GM21360 (cell line): ENCODE measurements around the gene C2orf72.
A peak's percentile ranks its signal among the peaks of the same experiment; 100 is the strongest.

Experiments used
- ATAC-seq: cut with Tn5 transposase; IDR thresholded peaks from one replicate; pipeline ENCODE4 v1.9.1; 2021; ENCODE audit warnings: mild to moderate bottlenecking, moderate library complexity; ENCODE audit not compliant: unreplicated experiment

Gene C2orf72

DNA sequence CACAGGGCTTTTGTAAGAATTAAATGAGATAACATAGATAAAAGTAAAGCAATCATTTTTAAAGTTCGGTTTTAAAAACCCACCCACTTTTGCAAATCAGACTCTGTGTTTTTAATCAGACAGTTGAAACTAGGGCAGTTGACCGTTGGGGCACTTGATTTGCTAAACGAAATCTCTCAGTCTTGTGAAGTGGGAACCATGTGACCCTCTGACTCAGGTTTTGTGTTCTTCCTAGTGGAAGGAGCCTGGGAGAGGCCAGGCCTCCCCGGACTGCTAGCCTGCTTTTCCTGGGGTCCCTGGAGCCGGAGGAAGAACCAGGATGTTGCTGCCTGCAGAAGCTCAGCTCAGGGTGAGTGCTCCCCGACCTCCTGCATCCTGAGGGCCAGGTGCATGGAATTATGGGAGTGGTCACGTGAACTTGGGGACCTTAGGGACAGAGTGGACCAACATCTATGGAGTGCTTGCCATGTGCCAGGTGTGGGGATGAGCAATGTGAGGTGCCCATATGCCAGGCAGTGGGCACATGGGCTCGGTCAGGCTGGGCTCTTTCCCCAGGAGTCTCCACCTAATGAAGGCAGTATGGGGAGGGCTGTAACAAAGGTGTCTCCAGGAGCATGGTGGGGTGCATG, 3.9 kb downstream of the C2orf72 start:
- ATAC-seq: no peak

DNA sequence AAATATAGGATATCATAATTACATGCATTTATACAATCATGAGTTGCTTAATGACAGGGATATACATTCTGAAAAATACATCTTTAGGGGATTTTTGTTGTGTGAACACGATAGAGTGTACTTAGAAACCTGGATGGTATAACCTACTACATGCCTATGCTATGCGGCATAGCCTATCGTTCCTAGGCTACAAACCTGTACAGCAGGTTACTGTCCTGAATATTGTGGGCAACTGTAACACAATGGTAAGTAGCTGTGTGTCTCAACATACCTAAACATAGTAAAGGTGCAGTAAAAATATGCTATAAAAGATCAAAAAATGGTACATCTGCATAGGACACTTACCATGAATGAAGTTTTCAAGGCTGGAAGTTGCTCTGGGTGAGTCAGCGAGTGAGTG, 6.5 kb downstream of the C2orf72 start:
- ATAC-seq: no peak

DNA sequence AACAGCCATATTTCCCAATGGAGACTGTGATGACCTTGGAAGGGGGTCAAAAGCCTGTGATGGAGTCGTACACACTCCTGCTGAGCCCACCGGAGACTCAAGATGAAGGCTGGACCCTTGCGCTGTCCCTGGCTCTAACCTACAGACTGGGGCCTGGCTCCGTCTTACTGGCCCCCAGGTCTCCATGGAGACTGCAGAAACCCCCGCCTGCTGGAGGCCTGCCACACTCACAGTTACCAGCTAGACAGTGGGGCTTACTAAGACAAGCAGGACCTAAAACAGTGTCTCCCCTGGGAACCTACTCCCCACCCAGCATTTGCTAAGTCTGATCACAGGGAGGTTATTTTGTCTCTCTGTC, 9.6 kb downstream of the C2orf72 start:
- ATAC-seq: no peak

DNA sequence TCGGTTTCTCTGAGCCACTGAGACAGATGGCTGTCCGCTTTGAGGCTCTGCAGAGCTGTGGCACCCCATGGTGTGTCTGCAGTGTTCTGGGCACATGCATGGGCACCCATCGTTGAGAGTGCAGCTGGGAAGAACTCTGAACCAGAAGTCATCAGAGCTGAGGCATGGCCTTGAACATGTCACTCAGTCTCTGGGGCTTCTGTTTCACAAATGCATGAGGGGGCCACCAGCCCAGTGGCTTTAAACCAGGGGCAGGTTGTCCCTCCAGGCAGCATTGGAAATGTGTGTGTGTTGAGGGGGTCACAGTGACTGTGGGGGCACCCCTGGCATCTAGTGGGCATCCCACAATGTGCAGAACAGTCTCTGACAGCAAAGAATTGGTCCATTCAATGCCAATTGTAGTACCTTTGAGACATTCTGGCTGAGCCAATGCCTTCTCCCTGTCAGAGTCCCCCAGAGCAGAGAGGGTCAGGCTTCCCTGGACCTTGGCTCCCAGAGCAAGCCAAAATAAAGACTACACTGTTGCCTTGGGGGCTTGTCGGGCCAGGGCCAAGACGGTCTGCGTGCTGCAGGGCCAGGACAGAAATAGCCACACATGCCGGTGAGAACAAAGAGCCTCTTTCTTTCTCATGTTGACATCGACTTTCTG, 10.1 kb downstream of the C2orf72 start:
- no peak for ATAC-seq

DNA sequence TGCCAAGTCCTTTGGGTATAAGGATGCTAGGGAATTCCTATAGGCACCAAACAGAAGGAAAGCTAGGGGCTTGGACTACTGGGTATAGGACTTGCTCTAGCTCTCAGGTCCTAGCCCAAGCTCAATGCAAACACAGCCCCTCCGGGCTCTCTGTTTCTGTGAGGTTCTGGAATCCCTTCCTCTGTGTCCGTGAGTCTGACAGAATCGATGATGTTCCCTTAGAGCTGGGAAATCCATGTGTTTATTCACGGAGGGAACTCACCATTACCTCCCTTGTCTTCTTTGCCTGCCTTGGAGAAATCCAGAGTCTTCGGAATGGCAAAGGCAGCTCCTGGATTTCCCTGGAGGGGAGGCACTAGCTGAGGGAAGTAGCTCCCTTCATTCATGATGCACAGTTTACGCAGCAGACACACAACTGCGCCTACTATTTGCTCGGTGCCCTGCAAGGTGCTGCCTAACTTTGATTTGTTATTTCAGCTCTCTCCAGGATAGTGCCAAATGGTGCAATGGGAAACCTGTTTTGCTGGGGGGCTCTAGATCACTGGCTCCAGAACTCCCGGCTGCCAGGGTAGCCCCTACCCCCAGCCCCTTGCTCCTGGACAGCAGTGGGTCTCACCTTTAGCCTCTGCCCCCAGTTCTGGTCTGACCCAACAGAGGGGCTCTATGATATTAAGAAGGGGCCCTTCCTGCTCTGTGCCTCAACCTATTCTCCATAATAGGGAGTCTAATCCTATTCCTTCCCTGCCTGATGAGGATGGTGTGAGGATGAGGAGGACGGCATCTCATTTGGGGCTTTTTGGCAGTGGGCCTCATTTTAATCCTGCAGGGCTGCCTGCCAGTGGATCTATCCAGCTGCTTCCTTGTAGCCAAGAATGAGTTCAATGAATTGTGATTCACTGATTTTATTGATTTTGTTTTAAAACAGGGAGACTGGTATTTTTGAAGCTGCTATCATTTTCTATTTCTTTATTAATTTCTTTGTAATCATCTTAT, 10.9 kb downstream of the C2orf72 start:
- ATAC-seq: no peak

DNA sequence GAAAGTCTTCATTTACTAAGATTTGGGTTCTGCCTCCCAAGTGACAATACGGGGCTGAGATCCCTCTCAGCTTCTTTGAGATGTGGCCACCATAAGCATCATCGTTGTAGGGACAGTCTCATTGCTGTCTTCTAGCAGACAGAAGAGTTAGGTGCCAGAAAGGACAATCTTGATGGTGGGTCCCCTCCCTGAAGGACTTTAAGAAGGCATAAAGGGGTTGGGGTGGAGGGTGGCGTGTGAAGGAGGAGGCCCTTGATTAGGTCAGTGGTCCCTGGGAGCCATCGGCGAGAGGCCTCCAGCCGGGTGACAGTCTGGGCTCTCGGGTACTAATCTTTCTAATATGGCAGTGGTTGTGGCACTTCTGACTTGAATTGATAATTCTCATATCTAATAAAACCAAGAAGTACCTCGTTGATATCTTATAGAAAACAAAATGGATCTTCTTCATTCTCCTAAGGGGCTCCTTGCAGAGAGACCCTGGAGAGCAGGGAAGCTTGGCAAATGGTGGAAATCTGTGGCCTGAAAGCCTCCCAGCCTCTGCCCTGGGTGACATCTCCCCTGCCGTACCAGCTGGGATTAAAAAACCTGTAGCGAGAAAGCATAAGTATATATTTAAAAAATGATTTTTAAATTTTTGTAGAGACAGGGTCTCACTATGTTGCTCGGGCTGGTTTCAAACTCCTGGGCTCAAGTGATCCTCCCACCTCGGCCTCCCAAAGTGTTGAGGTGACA, 12.1 kb downstream of the C2orf72 start:
- no peak for ATAC-seq

DNA sequence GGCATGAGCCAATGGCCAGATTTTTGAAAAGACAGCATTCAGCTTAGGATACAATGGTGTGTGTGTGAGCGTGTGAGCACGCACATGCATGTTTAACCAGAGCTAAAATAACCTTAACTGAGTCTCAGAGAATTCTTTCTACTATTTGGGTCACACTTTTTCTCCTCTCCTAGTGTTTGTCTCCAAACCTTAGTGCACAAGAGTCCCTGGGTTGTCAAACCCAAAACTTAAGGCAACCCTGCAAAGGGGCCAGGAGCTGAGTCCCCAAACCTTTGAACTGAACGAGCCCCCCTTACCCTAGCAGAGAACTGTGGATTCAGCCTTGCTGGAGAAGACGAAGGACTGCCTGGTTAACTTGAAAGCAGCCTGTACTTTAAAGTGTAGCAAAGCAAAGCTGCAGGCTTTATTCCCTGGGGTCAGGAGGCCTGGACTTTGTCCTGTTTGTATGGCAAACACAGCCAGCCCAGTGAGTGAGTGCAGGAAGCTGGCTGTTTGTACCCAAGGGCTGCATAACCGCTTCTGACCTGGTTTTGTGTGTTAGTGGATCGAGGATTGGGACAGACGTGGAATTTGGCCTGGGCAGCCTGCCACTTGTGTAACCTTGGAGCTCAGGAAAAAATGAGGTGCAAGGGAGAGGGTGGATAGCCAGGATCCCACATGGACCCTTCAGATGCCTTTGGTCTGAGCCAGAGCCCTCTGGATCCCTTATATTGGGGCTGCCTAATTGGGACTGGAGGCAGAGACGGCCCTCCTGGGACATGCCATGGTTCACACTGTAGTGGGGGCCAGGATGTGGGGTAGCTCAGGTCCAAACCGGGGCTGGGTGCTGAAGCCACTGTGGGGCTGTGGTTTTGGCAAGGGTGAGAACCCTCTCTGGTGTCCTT, 12.9 kb downstream of the C2orf72 start:
- ATAC-seq: no peak

DNA sequence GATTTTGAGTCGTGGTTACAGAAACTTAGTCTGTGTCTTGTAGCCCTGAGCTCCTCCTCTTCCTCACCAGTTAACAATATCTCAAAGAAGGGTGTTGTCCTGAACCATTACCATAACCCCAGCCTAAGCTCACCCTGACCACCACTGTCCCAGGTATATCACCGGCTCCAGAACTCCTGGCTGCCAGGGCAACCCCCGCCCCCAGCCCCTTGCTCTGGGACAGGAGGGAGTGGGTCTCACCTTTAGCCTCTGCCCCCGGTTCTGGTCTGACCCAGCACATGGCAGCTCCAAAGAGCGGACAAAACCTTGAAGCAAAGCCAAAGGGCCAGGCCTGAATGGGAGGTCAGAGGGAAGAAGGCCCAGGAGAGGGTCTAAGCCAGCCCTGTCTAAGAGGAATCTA, 13.8 kb downstream of the C2orf72 start:
- no peak for ATAC-seq

DNA sequence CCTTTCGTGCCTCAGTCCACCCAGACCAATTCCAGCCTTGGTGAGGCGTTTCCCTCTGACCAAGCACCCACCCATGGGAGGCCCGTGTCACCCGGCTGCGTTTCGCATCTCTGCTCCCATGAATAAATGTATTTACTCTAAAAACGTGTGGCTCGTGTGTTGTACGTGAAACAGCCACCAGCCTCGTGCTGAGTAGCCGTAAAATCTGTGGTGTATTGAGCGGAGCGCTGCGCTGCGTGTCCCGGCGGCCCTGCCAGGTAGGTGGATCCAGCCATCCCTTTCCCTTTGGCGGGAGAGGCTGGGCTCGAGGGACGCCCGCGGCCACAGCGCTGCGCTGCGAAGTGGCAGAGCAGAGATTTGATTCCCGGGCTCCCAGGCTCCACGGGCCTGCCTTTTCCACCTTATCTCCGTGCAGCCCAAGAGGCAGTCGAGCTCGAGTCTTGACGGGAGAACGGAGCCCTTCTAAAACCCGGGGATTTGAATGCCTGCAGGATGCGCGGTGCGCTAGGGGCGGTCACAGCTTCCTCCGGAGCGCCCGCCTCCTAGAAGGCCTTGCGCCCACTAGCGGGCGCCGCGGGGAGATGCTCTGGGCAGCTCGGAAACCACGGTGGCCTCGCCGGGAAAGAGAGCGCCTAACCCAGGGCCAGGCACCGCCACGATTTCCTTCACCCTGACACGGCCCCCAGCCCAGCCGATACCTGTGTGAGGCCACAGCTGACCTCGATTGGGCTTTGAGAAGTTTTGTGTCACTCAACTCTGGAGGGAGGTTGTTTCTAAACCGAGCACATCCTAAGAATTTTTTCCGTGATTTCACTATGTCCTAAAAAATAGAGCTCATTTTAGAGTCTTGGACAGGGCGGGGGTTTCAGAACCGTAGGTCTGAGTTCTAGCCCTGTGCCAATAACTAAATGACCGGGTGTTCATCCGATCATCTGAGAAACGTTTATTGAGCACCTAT, 15.4 kb downstream of the C2orf72 start:
- peak; percentile 47 for ATAC-seq

DNA sequence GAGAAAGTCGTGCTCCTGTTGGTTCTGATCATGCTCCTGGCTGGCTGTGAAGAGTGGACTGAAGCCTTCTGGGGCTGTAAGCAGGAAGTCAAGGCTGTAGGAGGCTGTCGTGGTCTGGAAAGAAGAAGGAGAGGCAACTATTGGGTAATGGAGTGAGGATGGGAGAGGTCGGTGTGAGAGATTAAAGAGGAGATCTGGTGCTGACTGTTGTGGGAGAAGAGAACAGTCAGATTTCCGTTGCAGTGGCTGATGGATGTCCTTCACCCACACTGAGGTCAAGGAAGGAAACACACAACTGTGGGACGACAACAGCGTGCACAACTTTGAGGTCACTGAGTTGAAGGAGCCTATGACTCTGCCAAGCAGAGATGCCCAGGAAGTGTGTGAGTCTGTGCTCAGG, 16.5 kb downstream of the C2orf72 start:
- ATAC-seq: no peak

DNA sequence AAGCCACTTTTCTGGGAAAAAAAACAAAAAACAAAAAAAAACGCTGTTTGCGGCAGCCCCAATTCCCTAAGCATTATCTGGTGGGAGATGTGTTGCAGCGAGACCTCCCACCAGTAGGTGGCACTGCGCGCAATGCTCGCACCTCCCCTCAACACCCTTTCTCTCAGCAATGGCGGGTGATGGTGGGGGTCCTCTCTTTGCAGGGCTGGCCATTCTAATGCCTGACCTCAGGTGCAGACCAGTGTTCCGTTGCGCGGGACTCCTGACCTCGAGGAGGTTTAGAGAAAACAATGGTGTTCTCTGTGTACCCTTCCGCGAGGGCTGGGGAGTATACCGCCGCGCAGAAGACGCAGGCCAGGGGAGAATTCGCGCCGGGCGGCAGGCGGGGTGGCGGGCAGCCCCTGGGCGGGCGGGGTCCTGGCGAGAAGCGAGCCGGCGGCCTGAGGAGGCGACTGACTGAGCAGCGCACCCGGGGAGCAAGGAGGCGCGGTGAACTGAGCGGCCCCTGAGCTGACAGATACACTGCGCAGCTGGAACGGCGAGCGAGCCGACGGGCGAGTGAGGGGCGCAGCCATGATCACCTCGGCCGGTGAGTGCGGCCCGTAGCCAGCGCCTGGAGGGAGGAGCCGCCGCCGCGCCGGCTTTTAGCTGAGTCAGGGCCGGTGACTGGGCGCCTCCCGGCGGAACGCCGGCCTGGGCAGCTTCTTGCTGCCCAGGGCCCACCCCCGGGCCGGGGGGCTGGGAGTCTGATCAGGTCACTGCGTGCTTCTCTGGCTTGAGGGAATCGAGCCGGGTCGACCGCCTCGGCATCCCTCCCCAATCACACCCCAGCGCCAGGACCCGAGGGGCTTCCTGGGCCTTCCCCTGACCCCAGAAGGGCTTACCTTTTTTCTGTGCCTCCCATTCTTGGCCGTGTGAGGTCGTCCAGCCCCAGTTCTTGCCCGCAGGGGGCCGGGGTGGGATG, 19.4 kb downstream of the C2orf72 start, which contains the start of gene PSMD1:
TSS of gene PSMD1 (plus strand) at position 415 of the 964 bp plus-strand sequence. CDS start at position 574, 159 bp downstream.
- ATAC-seq: peak; percentile 76

DNA sequence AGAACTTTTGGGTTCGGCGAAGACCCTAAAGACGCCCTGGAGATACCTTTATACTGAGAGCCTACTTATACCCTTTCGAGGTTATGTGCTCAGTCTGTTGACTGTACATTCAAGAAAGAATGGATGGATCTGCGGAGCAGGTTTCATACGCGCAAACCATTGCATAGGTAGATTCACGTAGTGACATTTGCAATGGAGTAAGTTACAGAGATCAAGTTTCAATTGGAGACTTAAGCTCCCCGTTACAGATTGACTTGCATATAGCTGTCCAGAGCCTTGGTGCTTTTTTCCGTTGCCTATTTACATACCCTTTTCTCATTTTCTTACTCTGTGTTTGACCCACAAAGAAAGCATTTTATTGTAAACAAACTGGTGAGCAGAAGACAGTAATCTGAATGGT, 20.3 kb downstream of the C2orf72 start:
- no peak for ATAC-seq

DNA sequence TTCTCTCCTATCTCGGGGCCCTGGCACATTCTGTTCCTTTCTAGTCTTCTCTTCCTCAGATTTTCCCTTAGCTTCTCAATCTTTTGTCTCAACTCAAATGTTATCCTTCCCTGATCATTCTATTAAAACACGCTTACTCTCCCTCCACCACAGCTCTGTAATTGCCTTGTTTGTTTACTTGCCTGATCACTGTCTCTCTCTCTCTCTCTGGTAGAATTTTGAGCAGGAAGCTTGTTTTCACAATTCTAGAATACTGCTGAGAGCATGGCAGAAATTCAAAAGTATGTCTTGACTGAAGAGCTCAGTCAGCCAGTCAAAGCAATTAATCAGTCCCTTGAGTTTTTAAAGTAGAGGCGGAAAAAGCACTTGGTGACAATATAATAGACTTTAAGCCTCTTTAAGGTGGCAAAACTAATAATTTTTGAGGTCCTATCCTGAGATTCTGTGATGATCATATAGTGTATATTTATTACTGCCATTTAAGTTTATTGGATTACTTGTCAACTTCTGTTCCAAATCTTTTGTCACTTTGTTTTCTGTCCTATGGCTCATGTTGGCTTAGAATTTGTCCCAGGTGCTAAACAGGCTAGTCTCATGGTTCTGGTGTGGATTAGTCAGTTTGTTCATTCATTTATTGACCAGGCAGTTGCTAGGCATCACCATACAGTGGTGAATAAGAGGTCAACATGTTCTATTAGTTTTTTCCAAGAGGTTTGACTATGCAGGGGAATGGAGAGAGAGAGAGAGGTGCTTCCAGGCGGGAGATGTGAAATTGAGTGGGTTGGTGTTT, 21.6 kb downstream of the C2orf72 start:
- ATAC-seq: no peak

DNA sequence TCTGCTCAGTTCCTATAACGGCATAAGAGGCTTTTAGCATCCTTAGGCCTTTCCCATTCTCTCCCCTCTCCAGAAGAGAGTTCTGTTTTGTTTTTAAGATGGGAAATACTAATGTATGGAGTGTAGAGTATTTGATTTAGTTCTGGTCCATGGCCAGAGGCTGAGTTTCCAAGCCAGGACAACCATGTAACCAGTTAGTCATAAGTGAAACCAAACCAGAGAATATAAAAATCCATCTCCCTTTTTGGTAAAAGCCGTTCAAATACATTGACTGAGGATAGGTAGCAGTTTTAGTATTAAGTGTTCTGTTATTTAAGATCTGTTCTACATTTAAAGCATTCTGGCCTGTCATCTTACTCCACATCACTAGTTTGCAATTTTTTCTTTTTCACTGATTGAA, 22.4 kb downstream of the C2orf72 start:
- ATAC-seq: no peak

DNA sequence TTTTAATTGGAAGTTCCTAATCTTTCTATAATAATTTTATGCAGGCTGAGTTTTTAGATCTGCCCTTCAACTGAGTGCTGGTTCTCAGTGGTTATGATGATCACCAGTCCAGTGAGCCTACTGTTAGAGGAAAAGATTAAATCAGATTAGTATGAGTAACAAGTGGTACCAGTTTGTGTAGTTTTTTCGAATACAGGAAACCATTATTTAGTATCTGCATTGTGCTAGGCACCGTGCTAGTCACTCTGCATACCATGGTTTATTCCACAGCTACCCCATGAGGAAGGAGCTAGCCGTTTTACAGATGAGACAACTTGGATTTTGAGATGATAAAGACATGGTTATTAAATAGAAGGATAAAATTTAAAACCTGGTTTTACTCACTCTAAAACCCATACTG, 25.5 kb downstream of the C2orf72 start:
- ATAC-seq: no peak

DNA sequence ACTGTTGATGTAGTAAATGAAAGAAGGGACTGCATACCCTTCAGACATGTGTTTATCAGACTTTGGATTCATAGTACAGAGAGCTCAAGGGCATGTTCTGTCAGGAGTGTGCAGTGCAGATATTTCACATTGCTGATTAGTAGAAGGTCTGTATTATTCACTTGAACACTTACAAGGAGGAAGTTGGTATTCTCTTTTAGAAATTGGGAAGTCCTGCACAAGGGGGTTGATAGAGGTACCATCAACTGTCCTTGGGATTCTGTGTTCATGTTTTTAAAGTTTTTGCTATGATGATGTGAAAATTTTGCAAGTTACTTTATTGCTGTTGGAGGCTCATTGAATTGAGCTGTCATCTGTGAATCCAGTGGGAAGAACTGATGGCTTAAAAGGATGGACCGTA, 26.0 kb downstream of the C2orf72 start:
- ATAC-seq: no peak

DNA sequence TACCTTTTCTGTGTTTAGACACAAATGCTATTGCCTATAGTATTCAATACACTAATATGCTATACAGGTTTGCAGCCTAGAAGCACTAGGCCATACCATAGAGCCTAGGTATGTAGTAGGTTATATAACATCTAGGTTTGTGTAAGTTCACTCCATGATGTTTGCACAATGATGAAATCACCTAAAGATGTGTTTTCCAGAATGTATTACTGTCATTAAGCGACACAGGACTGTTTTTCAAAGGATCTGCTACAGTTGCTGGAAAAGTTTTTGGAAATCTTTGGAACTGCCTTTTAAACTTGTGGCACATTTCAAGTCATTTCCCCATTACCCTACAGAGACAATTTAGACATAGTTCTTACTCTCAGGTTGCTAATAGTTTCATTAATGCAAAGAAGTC, 28.6 kb downstream of the C2orf72 start:
- ATAC-seq: no peak
